PC-9 (cell line): ENCODE measurements around the gene MPI.

ENCODE experiments used
- CTCF ChIP-seq: fragments of 200-600 bp; sonication (generic); conservative IDR thresholded peaks from 2 replicates; pipeline ENCODE4 v1.6.1; 2017; ENCODE audit warnings: mixed run types, antibody characterized with exemption, mild to moderate bottlenecking, moderate library complexity
- EZH2 ChIP-seq: fragments of 200-600 bp; sonication (generic); IDR thresholded peaks from 2 replicates; pipeline ENCODE4 v1.8.0; 2017; ENCODE audit warnings: antibody characterized with exemption, low read depth

- TF ChIP-seq CTCF: no peak
- TF ChIP-seq EZH2: no peak
Observed at GRCh38 chr15:74906450-74907162, 16.8 kb downstream of the MPI start, which contains the start of gene FAM219B.
